SK-N-SH (cell line): ENCODE measurements around the gene FBP1.

Experiments used
- CTCF ChIP-seq: fragments of 200-600 bp; sonication (generic); IDR thresholded peaks from 2 replicates; pipeline ENCODE4 v1.6.1; 2017; ENCODE audit warnings: antibody characterized with exemption, mild to moderate bottlenecking, moderate library complexity
- EZH2phosphoT487 ChIP-seq: fragments of 200-600 bp; sonication (generic); IDR thresholded peaks from 2 replicates; pipeline ENCODE4 v1.6.1; 2017; ENCODE audit warnings: low read depth, mixed run types, mild to moderate bottlenecking, antibody characterized with exemption, moderate library complexity, borderline replicate concordance
- REST ChIP-seq: IDR thresholded peaks from 2 replicates; pipeline ENCODE4 v1.6.1; 2012; ENCODE audit warnings: mild to moderate bottlenecking, low read depth, low read length, moderate library complexity

- TF ChIP-seq REST (no peak), EZH2phosphoT487 (no peak), CTCF (peak; percentile 58)
Measured at GRCh38 chr9:94603259-94604160, 35.8 kb downstream of the FBP1 start.
